Measurements from ENCODE around the gene SNTB2.
"Not testable (repeated sequence)": the region's sequence is repeated elsewhere in the genome, so short reads cannot be mapped to it uniquely, and the experiment has no call there.

Gene SNTB2

DNA sequence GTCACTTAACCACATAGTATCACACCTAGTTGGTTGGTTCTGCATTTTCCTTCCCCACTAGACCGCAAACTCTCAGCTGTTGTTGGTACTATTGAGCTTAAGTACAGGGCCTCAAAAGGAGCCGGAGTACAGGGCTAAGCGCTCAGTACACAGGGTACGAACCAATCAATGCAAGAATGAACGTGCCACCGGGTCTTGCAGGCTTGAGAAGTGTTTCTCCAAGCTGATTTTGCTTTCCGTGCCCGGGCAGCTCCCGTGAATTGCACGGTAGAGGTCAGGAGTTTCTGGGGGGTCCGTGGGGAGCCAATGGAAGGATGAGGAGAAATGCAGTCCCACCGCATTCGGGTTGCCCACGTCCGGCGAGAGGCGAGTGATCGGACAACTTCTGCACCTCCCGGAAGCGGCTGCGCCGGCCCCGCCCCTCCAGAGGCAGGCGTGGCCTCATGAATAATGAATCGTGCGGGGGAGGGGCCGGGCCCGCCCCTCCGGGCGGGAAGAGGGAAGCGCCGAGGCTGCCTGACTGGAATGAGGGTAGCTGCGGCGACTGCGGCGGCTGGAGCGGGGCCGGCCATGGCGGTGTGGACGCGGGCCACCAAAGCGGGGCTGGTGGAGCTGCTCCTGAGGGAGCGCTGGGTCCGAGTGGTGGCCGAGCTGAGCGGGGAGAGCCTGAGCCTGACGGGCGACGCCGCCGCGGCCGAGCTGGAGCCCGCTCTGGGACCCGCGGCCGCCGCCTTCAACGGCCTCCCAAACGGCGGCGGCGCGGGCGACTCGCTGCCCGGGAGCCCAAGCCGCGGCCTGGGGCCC, at the start of gene SNTB2:
SNTB2 (plus strand) TSS at position 523 of the 804 bp plus-strand sequence; CDS start at position 526, 3 bp downstream.
- peak; percentile 61 to 78 for DNase-seq (ENCODE audit: low read depth in 2 of 2)

DNA sequence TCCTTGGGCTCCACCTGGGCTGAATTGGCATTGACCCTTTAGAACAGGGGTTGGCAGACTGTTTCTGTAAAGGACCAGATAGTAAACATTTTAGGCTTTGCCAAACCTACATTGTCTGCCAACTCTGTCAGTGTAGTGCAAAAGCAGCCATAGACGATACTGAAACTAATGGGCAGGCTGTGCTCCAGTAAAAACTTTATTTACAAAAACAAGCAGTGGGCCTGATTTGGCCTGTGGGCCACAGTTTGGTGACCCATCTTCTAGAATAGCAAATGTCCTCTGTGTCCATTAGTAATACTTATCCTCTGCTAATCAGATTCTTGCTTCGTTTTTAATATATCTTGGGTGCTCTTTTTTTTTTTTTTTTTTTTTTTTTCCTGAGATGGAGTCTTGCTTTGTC, 48.4 kb upstream of the SNTB2 start:
- no peak for DNase-seq (ENCODE audit: low read depth in 2 of 2)

DNA sequence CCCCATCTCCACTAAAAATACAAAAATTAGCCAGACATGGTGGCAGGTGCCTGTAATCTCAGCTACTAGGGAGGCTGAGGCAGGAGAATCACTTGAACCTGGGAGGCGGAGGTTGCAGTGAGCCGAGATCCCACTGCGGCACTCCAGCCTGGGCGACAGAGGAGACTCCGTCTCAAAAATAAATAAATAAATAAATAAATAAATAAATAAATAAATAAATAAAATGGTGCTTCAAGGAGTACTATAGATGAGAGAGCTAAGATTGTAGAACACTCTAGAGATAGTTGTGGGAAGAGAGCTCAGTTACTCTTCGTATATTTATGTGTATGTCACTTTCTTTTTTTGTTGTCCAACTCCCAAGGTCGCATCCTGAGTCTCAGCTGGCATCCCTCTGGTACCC, 47.5 kb upstream of the SNTB2 start:
- not testable (repeated sequence) for DNase-seq (ENCODE audit: low read depth in 2 of 2)

DNA sequence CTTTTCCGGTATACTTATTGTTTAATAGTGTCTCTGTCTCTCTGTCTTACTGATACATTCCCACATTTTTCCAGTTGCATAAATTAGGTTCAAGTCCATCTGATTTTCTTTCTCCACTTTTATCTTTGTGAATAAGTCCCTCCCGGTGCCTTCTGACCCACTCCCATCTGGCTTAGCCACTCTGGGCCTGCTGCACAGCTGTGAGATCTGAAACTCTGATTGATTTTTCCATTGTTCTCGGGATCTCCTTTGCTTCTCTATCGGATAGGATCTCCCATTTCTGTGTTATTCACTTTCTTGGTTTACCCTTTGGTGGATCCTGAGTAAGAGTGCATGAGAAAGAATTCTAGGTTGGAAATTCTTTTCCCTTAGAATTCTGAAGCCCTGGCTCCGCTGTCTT, 46.0 kb upstream of the SNTB2 start:
- no peak for DNase-seq (ENCODE audit: low read depth in 2 of 2)

DNA sequence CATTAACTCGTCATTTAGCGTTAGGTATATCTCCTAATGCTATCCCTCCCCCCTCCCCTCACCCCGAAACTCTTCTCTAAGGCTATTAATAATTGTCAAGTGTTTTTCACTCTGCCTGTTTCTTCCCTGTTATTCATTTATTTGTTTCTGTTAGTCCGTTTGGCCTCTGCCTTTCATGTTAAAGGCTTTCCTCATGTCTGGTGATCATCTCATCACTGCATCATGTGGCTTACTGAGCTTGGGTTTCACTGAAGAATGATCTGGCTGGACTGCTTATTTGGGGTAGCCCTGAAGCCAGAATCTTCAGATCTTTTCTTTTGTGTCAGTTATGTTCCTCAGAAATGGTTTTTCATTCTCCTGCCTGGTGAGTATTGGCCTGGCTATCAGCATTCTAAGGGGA, 45.0 kb upstream of the SNTB2 start:
- DNase-seq (ENCODE audit: low read depth in 2 of 2): no peak

DNA sequence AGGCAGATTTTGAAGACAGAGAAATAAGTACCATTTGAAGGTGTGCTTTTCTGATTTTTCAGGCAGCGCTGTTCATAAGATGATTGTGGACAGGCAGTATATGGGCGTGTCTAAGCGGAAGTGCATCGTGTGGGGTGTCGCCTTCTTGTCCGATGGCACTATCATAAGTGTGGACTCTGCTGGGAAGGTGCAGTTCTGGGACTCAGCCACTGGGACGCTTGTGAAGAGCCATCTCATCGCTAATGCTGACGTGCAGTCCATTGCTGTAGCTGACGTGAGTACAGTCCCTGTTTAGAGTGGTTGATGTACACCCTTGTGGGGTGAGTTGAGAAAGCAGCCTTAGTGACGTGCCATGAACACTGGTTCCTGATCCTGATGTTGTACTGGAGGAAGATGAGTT, 43.8 kb upstream of the SNTB2 start:
- DNase-seq (ENCODE audit: low read depth in 2 of 2): no peak

DNA sequence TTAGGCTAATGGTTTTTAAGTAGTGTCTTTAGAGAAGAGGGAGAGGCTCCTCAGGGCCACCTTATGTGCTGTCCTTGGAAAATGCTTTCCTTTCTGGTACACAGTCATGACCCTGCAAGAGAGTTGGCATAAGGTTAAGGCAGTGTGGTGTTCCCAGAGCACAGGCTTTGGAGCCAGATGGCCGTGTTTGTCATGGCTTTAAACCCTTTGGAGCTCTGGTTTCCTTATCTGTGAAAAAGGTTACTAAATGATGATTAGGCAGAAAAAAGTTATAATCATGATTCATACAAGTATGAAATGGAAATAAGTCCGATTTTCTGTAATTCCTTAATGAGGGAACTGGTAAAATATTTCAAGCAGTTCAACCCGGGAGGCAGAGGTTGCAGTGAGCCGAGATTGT, 41.3 kb upstream of the SNTB2 start:
- no peak for DNase-seq (ENCODE audit: low read depth in 2 of 2)

DNA sequence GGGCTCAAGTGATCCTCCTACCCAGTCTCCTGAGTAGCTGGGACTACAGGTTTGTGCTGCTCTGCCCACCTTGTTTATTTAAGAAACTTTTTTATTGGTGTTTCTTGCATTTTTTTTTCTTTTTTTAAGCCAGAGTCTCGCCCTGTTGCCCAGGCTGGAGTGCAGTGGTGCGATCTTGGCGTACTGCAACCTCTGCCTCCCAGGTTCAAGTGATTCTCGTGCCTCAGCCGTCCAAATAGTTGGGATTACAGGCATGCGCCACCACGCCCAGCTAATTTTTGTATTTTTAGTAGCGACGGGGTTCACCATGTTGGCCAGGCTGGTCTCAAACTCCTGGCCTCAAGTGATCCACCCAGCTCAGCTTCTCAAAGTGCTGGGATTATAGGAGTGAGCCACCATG, 37.3 kb upstream of the SNTB2 start:
- DNase-seq (ENCODE audit: low read depth in 2 of 2): not testable (repeated sequence)

DNA sequence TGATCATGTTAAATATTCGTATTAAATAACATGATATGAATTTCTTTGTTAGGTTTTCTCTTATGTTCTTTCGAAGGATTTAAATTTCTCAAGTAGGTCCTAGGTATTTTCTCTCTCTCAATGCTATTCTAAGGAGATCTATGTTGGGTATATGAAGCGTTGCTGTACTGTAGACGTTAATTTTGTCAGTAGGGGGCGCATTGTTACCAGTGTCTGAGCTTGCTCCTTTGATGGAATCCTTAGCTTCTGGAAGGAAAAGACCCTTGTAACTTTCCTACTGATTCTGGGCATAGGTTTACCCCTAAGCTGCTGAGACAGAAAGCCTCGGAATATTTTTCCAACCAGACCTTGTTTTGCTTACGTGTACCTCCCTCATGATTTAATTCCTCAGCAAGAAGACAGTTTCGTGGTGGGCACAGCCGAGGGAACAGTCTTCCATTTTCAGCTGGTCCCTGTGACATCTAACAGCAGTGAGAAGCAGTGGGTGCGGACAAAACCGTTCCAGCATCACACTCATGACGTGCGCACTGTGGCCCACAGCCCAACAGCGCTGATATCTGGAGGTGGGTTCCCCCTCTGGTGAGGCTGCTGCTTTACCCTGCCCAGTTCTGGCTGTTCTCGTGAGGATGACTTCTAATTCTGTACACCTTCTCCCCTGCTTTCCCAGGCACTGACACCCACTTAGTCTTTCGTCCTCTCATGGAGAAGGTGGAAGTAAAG, 36.7 kb upstream of the SNTB2 start:
- peak in 1 of 2 donors; percentile 39 for DNase-seq (ENCODE audit: low read depth in 2 of 2)

DNA sequence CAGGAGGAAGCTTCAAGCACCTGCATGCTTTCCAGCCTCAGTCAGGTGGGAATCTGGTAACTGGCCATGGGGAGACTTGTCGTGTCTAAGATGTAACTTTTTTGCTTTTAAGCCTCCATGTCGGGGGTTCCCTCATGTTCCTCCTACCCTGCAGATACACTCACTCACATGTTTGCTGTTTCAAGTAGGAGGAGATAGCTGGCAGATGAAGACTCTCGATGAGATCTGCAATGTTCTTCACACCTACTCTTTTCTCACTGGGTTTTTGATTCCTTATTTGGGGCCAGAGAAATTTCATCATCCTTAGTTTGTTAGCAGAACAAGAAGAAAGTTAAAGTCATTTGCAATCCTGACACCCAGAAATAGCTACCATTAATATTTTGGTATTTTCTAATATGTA, 29.8 kb upstream of the SNTB2 start:
- DNase-seq (ENCODE audit: low read depth in 2 of 2): no peak

DNA sequence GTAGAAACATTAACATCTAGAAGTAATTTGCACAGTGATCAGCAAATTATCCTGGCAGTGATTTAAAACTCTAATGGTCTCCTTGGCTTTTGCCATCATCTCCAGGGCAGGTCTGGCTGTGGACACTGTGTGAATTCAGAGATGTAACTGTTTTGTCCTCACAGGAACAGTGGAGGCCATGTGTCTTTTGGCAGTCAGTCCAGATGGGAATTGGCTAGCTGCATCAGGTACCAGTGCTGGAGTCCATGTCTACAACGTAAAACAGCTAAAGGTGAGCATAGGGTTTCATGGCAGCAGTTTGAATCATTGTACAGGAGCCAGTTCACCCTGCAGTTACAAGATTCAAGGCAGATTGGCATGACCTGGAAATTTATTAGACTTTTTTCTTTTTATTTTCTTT, 26.8 kb upstream of the SNTB2 start:
- no peak for DNase-seq (ENCODE audit: low read depth in 2 of 2)

DNA sequence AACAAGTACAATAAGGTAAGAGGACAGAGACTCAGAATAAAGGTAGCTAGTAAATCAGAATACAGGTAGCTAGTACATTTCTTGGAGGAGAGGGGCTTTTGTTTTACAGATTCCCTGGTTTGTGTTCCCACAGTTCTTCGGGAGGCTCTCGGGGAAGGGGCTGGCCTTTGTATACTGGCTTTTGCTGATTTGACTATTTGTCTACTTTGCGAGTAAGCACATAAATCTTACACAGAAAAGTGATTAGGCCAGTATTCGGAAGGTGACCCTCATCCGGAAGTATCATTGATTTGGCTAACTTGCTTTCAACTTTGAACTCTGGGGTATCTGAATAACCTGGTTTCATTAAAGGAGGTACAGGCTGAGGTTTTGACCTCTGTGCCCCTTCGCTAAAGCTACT, 21.4 kb upstream of the SNTB2 start:
- DNase-seq (ENCODE audit: low read depth in 2 of 2): no peak

DNA sequence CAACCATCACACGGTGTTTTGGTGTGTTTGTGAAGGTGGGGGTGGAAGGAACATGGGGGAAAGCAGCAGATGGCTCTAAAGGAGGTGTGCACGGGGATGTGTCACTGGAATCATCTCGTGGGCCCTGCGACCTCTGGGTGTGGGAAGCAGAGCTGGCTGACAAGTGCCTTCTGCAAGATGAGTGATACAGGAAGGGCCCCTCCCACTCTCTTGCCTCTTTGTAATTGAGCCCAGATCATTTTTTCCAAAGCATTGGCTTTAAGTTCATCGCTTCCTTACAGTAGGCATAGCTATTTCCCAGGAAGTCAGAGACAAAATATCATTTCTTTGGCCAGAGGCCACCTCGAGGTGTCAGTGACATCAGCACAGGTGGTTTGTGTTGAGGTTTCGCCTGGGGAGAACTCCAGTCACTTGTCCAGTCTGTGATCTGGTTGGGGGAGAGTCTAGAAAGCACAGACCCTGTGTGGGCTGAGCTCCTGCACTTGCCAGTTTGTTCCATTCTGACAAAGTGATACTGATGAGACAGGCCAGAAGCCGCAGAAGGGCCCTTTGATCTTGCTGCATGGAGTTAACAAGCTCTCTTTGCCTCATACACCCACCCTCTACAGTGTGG, 20.6 kb upstream of the SNTB2 start:
- DNase-seq (ENCODE audit: low read depth in 2 of 2): peak; percentile 75 to 85

DNA sequence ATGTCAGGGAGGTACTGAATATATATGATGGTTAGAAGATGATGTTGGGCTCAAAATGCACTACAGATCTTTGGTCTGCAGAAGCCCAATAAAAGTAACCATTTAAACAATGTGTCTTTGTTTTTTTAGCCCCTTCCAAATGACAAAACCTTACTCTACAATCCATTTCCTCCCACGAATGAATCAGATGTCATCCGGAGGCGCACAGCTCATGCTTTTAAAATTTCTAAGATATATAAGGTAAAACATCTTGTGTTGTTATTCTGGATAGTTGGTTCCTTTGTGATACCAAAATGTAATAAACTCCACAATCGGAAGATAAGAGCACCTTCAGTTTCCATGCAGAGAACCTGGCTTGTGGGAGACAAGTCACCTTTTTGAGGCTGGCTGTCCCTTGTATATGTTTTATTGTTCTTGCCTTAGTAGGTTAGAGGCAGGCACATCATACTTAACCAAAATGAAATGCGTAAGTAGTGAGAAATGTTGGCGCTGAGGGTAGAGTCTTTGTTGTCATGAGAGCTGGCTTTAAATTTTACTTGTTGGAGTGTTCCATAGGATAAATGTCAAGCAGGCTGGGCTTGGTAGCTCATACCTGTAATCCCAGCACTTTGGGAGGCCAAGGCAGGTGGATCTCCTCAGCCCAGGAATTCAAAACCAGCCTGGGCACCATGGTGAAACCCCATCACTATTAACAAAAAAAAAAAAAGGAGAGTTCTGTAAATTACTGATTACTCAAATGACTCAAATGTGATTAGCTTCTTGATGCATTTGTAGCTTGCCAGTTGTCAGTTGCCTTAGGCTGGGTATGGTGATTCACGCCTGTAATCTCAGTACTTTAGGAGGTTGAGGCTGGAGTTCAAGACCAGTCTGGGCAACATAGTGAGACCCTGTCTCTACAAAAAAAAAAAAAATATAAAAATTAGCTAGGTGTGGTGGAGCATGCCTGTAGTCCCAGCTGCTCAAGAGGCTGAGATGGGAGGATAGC, 19.7 kb upstream of the SNTB2 start:
- no peak for DNase-seq (ENCODE audit: low read depth in 2 of 2)

DNA sequence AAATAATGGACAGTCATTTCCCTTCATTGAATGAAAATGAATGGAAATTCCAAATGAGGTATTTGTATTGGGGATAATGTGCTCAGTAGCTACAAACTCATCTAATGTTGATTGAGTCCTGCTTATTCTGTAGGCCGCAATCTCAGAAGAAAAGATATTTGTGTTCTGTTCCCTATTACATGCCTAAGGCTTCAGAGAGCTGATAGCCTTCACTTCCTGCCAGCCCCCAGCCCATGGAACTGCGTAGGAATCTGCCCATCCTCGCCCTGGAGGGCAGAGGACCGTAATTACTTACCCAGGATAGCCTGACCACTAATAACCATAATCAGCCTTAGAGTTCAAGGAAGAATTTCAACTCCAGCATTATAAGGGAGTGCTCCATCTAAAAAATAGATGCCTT, 17.9 kb upstream of the SNTB2 start:
- DNase-seq (ENCODE audit: low read depth in 2 of 2): no peak

DNA sequence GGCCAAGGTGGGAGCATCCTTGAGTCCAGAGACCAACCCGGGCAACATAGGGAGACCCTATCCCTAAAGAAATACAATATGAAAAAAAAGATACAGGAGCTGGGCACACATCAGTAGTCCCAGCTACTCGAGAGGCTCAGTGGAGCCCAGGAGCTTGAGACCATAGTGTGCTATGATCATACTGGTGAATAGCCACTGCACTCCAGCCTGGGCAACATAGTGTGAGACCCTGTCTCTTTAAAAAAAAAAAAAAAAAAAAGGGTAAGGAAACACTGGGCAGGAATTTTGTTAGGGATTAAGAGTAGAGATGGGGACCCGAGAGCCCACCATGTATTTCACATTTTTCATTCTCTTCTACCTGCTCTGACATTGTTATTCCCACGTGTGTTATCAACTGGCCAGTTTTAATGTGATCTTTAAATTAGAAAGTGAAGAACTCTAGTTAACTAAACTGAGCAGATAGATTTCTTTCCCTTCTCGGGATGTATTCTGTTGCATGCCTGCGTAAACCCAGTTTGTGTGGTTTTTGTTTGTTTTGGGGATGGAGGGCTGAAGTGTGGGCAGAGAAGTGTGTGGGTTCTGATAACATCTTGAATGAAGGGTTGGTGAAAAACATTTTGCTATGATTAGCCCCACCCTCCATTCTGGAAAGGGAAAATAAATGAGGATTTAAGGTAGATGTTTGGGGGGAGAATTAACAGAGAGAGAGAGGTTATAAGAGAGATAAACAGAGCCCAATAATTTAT, 17.2 kb upstream of the SNTB2 start:
- no peak for DNase-seq (ENCODE audit: low read depth in 2 of 2)

DNA sequence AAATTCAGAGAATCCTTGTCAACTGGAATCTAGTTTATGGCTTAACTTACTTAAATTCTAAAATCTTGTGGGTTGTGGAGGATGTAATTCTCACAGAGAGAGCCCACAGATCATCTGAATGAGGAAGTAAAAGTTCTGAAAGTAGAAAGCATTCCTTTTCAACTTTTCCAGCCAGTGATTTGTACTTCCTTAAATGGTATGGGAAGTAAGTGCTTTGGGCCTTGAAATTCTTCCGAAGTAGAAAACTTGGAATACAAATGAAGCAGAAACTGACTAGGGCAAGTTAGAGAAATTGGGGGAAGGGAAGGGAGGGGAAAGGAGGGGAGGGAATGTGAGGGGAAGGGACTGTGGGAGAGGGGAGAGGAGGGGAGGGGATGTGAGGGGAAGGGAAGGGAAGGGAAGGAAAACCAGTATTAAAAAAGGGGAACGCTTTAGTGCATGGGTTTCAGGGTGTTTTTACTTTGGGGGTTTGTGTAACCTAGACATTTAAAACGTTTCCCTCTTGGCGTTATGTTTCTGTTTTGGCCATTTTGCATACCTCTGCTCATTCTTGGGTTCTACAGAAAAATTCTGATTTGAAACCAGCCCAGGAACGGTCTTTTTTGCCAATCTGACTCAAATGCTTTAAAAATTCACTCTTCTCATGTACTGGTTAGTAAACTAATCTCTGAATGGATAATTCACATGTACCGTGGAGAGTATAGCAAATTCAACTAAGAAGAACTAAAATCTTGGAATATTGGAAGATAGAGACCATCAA, 15.5 kb upstream of the SNTB2 start:
- DNase-seq (ENCODE audit: low read depth in 2 of 2): no peak

DNA sequence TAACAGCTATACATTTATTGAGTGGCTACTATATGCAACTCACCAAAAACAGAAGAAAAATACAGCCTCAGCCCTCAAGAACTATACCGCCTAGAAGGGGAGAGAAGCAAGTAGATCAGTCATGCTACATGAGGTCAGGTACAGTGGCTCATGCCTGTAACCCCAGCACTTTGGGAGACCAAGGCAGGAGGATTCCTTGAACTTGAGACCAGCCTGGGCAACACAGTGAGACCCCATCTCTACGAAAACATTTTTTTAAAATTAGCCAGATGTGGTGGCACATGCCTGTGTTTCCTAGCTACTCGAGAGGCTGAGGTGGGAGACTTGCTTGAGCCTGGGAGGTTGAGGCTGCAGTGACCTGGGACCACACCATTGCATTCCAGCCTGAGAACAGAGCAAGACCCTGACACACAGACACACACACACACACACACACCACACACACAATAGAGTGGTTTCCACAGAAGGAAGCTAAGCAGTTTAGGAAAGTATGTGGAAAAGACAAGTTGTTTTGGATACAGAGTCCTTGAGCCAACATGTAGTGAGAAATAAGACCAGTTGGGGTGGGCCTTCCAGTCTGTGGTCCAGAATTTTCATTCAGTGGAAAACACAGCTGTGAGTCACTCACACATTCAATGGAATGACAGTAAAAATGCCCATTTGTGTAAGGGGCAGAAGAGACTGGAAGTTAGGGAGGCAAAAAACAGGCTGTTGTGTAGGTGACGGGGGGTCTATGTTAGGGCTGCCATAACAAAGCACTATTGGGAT, 10.7 kb upstream of the SNTB2 start:
- DNase-seq (ENCODE audit: low read depth in 2 of 2): no peak

DNA sequence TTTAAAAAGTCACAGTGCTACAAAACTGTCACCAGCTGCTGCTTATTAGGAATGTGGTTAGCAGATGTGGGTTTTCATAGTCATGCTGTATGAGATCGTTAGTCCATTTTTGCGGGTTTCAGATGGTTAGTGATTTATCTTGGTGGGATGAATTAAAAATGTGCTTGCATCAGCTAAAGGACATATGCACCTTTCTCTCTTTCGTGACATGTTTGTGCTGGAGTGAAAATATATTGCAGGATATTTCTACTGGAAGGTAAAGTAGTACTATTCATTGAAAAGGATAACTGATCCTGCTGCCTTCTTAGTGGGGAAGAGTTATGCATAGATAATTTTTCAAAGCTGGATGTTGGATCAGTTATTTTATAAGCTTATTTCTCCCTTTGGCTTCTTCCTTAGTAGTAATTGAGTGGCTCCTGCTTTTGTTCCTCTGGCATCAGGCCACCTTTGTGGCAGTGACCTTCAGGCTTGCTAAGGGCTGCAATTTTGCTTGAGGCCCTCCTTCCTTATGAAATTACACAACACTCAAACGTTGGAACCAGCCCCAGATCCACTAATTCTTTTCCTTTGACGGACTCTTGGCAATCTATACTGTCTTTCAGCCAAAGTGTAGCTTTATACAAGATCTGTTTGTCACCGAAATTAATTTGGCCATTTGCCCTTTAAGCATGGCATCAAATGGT, 7.5 kb upstream of the SNTB2 start:
- no peak for DNase-seq (ENCODE audit: low read depth in 2 of 2)

Measured in stimulated activated CD4-positive, alpha-beta T cell treated with anti-CD3 and anti-CD28 coated beads, Interleukin-15, amount 100 ng/mL, for 48 hours (primary cell).